ENCODE measurements around the gene LHFPL3.

Gene LHFPL3

DNA sequence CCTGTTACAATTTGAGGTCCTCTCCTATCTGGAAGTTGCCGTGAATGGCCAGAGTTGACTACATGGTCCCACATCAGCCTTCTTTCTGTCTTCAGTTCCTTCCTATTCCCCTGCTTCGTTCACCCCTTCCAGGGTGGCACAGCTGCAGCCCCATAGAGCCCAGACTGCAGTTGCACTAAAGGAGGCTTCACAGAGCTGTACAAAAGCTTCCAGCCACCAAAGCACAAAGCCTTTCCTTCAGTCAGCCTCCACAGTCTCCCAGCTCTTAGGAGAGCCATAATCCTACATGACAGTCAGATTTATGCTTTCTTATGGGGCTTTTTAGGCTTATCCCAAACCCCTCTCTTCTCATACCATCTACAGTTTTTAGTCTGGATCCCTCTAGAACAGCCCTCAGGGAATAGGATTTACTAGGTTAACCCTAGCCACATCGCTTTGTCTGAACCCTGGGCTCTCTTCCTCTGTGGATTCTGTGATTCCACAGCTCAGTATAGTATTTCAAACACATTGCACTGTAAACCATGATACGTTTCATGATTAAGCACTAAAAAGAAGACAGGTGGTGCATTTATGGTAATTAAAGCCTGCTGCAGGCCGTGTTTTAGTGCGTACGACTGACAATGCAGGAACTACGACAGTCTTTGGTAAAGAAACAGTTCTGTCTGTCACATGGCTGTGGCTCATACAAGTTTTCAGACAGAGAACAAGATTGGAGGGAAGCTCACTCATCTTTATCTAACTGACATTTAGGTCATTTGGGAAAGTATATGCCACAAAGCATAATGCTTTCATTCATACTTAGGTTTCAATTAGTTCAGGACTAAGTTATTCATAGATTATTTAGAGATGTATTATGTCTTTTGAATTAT lies 477.3 kb downstream of the LHFPL3 start:
- no peaks in the 10 kb centered on the region for H3K9me3 ChIP-seq
- TF ChIP-seq, protein P1, sequence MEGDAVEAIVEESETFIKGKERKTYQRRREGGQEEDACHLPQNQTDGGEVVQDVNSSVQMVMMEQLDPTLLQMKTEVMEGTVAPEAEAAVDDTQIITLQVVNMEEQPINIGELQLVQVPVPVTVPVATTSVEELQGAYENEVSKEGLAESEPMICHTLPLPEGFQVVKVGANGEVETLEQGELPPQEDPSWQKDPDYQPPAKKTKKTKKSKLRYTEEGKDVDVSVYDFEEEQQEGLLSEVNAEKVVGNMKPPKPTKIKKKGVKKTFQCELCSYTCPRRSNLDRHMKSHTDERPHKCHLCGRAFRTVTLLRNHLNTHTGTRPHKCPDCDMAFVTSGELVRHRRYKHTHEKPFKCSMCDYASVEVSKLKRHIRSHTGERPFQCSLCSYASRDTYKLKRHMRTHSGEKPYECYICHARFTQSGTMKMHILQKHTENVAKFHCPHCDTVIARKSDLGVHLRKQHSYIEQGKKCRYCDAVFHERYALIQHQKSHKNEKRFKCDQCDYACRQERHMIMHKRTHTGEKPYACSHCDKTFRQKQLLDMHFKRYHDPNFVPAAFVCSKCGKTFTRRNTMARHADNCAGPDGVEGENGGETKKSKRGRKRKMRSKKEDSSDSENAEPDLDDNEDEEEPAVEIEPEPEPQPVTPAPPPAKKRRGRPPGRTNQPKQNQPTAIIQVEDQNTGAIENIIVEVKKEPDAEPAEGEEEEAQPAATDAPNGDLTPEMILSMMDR (IDR thresholded peaks at IDR 0.05), result no peak
- H3K27ac ChIP-seq, result no peak overlapping the region
- H3K36me3 ChIP-seq, result no peaks in the 10 kb centered on the region
- no peak for DNase-seq
- no peaks in the 10 kb centered on the region for H3K4me1 ChIP-seq
- H3K4me3 ChIP-seq, result no peak overlapping the region
- H3K27me3 ChIP-seq, result no peaks in the 10 kb centered on the region
- intact Hi-C loops (cut with DNase I; ENCODE audit: low total_unique reads), result no loop called here

DNA sequence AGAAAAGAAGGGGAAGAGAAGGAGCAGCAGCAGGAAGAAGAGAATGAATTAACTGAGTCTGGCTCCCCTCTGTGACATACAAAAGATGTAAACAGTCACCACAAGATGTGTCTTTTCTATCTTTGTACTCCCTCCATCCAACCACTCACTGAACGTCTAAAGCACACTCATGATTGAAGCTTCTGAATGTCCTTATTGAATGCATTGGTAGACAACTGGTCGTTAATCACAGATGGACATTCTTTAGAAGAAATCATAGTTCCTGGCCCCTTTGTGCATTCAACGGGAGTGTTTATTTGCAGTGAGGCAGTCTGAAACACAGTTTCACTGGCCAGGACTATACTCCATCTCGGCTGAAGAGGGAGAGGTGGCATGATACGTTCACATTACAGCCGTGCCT lies 479.3 kb downstream of the LHFPL3 start:
- Histone ChIP-seq H3K9me3 (no peaks in the 10 kb centered on the region), H3K4me3 (no peak overlapping the region), H3K36me3 (no peaks in the 10 kb centered on the region), H3K4me1 (no peaks in the 10 kb centered on the region), H3K27ac (no peak overlapping the region), H3K27me3 (no peaks in the 10 kb centered on the region)
- no peak for DNase-seq
- TF ChIP-seq, protein P1 (IDR thresholded peaks at IDR 0.05), result no peak
- intact Hi-C loops (cut with DNase I; ENCODE audit: low total_unique reads), result no loop called here

DNA sequence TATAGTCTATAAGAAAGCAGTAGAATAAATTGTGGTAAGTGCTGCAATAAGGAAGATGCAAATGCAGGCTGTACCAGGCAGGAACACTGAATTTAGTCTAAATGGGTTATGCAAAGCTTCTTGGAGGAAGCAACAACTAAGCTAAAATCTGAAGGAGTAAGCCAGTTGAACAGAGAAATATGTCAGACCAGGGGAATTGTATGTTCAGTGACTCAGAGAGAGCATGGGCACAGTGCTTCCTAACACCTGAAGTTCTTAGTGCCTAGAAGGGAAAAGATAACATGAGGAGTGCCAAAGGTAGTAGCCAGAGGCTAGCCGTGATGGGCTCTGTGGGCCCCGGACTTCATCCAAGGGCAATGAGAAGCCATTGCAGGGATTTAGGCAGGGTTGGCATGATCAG lies 481.5 kb downstream of the LHFPL3 start:
- no peak for DNase-seq
- H3K27me3 ChIP-seq, result no peaks in the 10 kb centered on the region
- no peak overlapping the region for H3K27ac ChIP-seq

DNA sequence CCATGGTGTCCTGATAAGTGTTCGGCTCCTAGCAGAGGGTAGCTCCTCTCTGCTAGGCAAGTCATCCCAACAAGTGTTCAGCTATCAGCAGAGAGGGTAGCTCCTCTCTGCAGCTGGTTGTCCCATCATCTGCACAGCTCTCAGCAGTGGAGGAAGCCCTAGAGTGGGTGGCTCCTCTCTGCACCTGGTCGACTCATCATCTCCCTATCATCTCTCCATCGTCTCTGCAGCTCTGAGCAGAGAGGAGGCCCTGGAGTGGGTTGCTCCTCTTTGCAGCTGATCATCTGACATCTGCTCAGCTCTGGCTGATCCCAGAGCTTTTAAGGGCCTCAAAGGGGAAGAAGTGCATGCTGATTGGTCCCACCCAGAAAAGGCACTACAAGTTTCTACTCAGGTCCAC lies 485.7 kb downstream of the LHFPL3 start:
- H3K36me3 ChIP-seq, result no peaks in the 10 kb centered on the region
- intact Hi-C loops (cut with DNase I; ENCODE audit: low total_unique reads), result no loop called here
- no peaks in the 10 kb centered on the region for H3K4me1 ChIP-seq
- TF ChIP-seq, protein P1 (IDR thresholded peaks at IDR 0.05), result no peak
- H3K9me3 ChIP-seq, result no peaks in the 10 kb centered on the region
- no peak overlapping the region for H3K27ac ChIP-seq
- DNase-seq, result no peak
- H3K27me3 ChIP-seq, result no peaks in the 10 kb centered on the region
- no peak overlapping the region for H3K4me3 ChIP-seq

More for the DNA sequence above, 481.5 kb downstream of the LHFPL3 start:
- no peak overlapping the region for H3K4me3 ChIP-seq
- TF ChIP-seq, protein P1 (IDR thresholded peaks at IDR 0.05), result no peak
- H3K9me3 ChIP-seq, result no peaks in the 10 kb centered on the region
- intact Hi-C loops (cut with DNase I; ENCODE audit: low total_unique reads), result no loop called here
- H3K36me3 ChIP-seq, result no peaks in the 10 kb centered on the region
- no peaks in the 10 kb centered on the region for H3K4me1 ChIP-seq

DNA sequence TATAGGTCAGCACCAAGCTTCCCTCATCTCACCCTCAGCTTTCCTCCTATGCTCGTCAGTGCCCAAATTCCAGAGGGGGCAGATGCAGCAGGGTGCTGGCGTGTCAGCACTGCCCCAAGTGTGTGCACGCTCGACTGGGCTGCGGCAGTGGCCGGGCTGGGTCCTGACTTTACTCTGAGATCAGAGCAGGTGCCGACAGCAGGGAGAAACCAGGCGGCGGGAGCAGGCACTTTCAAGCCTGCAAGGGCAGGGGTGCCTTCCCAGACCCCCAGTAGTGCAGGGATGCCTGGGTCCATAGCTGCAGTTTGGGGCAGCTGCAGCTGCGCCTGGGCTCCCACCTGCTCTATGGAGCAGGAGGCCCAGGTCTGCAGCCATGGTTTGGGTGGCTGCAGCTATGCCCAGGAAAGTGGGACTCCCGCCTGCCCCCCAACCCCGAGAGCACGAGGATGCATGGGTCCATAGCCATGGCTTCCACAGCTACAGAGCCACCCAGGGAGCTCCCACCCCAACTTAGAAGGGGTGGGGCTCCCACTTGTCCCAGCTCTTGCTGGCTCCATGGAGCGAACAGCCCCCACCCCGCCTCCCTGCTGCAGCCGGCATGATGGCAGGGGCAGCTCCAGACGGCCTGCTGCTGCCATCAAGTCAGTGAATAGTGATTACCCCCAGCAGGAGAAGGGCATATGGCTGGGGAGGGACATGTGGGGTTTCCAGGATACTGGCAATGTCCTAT lies 486.4 kb downstream of the LHFPL3 start:
- intact Hi-C loops (cut with DNase I; ENCODE audit: low total_unique reads), result no loop called here
- Histone ChIP-seq H3K4me1 (no peaks in the 10 kb centered on the region), H3K4me3 (no peak overlapping the region), H3K9me3 (no peaks in the 10 kb centered on the region), H3K27me3 (no peaks in the 10 kb centered on the region), H3K36me3 (no peaks in the 10 kb centered on the region), H3K27ac (no peak overlapping the region)
- TF ChIP-seq, protein P1 (IDR thresholded peaks at IDR 0.05), result no peak
- DNase-seq, result no peak

Data from tibial artery (tissue), 4 donors.